ENCODE results near the gene SORCS1. TPM values are rescaled to one million over a fixed set of nuclear protein-coding genes. Genes with fewer than 3 reads are reported as not detected.

SORCS1 gene
- total and polyA plus RNA-seq, 4 donors, result 0.04 to 3.5 (median 0.05) TPM

DNA sequence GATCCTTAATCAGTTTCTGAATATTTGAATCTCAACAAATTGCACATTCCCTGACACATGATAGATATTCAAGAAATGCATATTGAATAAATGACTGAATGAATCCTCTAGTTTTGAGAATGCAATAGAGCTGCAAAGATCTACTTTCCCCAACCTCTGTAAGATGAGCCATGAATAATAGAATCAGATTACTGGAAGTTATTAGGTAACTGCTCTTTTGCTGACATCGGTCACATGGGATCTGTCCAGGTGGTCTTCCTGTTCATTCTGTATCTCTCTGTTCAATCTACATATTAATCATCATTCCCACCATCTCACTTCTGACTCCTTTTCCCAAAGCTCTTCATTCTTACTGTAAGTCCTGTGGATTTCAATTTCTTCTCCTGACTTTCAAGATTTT lies 638.7 kb downstream of the SORCS1 start:
- TF ChIP-seq, protein P1, sequence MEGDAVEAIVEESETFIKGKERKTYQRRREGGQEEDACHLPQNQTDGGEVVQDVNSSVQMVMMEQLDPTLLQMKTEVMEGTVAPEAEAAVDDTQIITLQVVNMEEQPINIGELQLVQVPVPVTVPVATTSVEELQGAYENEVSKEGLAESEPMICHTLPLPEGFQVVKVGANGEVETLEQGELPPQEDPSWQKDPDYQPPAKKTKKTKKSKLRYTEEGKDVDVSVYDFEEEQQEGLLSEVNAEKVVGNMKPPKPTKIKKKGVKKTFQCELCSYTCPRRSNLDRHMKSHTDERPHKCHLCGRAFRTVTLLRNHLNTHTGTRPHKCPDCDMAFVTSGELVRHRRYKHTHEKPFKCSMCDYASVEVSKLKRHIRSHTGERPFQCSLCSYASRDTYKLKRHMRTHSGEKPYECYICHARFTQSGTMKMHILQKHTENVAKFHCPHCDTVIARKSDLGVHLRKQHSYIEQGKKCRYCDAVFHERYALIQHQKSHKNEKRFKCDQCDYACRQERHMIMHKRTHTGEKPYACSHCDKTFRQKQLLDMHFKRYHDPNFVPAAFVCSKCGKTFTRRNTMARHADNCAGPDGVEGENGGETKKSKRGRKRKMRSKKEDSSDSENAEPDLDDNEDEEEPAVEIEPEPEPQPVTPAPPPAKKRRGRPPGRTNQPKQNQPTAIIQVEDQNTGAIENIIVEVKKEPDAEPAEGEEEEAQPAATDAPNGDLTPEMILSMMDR (IDR thresholded peaks at IDR 0.05; ENCODE audit: control extremely low read depth, extremely low read depth), result no peak
- DNase-seq, result no peak
- 93 to 94% methylated on average over 1 of the region's 1 CpG for WGBS, 2 donors

More for the DNA sequence above, 638.7 kb downstream of the SORCS1 start:
- H3K4me1 ChIP-seq (ENCODE audit: control insufficient read depth in 5 of 5, insufficient read depth in 5 of 5, low read length in 5 of 5), result no peaks in the 10 kb centered on the region
- H3K4me3 ChIP-seq, result no peak overlapping the region
- H3K27me3 ChIP-seq (ENCODE audit: control insufficient read depth in 3 of 3, insufficient read depth in 3 of 3, low read length in 2 of 3), result no peaks in the 10 kb centered on the region
- H3K27ac ChIP-seq (ENCODE audit: low read depth in 1 of 2, low read length in 1 of 2), result no peak overlapping the region
- no peak for ATAC-seq (ENCODE audit: insufficient read depth, low FRiP score)
- no peaks in the 10 kb centered on the region for H3K9me3 ChIP-seq (ENCODE audit: control insufficient read depth in 4 of 4, insufficient read depth in 3 of 4, low read length in 3 of 4)
- H3K9ac ChIP-seq (ENCODE audit: insufficient read depth in 1 of 2, low read length in 2 of 2), result no peak overlapping the region
- H3K36me3 ChIP-seq (ENCODE audit: control insufficient read depth in 4 of 4, insufficient read depth in 4 of 4, low read length in 4 of 4), result no peaks in the 10 kb centered on the region

Small RNA genes lying within 50 kb of the gene (small RNA-seq; reads per million reads assigned to genes)
- 0.08 reads per million for gene RNA5SP325 (ENCODE audit: low replicate concordance)

Data from lung (tissue), 13 donors.